HG03159 (cell line): ENCODE results near the gene CACNA1S.

Experiments used
- ATAC-seq: cut with Tn5 transposase; IDR thresholded peaks from one replicate; pipeline ENCODE4 v1.9.1; 2021; ENCODE audit warnings: mild to moderate bottlenecking, moderate library complexity; ENCODE audit not compliant: unreplicated experiment

The CACNA1S gene

DNA sequence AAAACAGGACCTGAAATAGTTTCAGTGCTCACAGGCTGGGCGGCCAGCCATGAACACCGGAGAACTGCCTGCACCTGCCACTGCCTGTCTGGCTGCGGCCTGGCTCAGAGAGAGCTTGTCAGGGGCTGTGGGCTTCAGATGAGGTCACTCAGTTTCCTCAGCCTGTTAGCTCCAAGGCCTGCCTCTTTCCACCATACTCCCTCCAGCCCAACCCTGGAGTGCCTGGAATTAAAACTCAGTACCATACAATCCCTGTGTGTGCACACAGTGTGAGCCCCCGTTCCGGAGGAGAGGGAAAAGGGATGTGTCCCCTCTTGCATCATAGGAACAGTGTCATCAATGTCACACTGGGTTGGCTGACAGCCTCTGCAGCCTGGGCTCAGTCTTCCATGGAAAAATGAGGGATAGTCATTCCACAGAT is 16.2 kb downstream of the CACNA1S start:
- no peak for ATAC-seq

DNA sequence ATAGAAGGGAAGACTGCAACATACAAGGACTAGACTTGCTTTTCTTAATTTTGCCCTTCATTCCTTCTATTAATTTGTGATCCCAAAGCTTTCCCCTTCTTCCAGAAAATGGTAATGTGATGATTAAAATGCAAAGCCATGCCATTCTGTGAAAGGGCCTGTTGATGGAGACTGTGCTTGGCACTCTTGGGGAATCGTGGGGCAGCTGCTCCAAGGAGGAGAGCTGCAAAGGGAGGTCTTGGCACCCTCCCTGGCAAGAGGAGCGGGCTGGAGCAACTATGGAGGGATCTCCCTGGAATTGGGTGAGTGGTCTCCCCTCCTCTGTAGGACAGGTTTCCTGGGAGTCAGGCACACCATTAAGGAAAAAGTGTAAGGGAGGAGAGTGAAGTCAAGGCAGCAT is 16.6 kb downstream of the CACNA1S start:
- no peak for ATAC-seq

DNA sequence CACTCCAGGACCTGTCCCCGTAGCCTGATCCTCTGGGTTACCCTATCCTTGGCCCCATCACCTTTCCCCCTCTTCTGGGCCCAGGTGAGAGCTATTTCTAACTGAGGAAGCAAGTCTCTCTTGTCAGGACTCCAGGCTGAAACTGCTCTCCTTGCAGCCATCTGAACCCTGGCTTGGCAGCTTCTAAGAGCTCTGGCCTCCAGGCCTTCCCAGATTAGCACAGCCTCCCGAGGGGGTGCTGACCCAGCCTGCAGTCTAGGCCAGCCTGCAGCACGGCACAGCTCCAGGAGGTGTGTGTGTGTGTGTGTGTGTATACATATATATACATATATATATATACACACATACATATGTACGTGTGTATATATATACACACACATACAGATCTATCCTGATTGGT is 17.4 kb downstream of the CACNA1S start:
- no peak for ATAC-seq

DNA sequence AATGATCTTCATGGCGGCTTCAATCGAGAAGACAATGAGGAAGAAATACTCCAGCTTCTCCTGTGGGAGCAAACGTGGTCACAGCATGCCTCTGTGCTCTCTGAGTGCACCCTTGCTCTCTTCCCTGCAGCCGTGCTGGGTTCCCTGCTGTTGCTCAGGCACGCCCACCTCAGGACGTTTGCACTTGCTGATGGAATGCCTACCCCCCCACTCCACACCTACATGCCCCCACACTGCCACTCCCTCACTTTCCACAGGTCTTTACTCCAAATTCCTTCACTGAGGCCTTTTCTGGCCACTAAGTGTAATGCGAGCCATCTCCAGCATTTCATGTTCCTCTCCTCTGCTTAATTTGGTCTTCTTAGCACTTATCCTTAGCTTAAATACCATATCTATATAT is 18.3 kb downstream of the CACNA1S start:
- ATAC-seq, result no peak

- no peak for ATAC-seq
Measured at GRCh38 chr1:201093561-201093960, 18.7 kb downstream of the CACNA1S start.

DNA sequence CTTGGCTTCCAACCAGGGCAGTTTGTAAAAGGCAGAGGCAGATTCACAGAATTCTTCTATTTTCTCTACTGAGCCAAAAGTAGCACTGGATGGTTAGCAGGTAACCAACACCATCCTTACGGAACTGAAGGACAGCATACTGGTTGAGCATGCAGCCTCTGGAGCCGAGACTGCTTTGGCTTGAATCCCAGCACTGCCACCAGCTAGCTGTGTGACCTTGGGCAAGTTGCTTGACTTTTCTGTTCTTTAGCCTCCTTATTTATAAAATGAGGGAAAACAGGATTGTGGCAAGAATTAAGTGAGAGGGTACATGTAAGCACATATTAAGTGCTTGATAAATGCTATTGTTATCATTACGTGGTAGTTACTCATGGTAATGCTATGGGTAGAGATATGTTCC is 19.5 kb downstream of the CACNA1S start:
- no peak for ATAC-seq

DNA sequence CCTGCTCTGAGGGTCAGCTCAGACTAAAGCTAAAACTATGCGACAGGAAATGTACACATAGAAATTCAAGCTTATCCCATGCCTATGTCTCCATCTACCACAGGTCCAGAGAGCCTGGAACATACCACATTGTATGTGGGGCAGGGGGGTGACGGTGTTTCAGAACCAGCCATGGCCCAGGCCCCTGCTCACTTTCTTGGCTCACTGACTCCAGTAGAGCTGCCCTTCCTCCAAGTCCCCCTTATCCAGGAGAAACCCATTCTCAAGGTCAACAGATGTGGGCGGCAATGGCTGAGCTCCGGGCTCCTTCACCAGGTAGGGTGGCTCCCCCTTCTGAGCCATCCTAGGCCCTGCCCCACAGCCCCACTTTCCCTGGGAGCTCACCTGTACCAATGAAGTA is 21.0 kb downstream of the CACNA1S start:
- no peak for ATAC-seq

DNA sequence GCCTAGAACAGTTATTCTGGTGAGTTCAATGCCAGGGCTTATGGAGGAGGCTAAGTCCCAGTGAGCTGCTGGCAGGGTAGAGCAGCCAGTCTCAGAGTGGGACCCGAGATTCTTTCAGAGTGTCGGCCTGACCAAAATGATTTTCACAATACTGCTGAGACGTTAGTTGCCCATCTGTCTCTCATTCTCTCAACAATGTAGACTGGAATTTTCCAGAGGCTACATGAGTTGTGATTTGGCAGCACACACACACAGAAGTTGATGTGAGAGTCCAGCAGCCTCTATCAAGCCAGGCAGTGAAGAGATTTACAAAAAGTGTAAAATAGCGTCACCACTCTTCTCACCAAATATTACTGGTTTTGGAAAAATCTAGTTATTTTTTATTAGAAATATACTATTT is 21.7 kb downstream of the CACNA1S start:
- no peak for ATAC-seq

GRCh38 chr1:201089596-201089995 is 22.6 kb downstream of the CACNA1S start:
- ATAC-seq, result no peak

GRCh38 chr1:201088901-201089525 is 23.2 kb downstream of the CACNA1S start:
- no peak for ATAC-seq

- no peak for ATAC-seq
Measured at GRCh38 chr1:201088395-201088794, 23.8 kb downstream of the CACNA1S start.

- no peak for ATAC-seq
Measured at GRCh38 chr1:201085902-201086735, 26.1 kb downstream of the CACNA1S start.

- ATAC-seq, result no peak
Measured at GRCh38 chr1:201084295-201084694, 27.9 kb downstream of the CACNA1S start.

GRCh38 chr1:201083741-201084140 is 28.5 kb downstream of the CACNA1S start:
- ATAC-seq, result no peak

DNA sequence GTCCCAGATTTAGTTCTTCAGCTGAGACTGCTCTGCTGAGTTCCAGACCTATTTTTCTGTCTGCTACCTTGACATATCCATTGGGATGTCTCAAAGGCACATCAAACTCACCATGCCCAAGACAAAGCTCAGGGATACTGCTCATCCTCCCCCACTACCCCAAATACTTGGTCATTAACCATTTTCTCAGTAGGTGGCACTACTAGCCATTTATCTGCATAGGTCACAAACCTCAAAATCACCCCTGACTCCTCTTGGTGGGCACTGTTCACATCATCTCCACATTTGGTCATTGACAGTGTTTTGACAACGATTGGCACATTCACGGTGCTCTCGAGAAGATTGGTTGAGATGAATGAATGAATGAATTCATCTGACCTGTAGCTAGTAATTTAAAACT is 32.1 kb downstream of the CACNA1S start:
- ATAC-seq, result no peak

DNA sequence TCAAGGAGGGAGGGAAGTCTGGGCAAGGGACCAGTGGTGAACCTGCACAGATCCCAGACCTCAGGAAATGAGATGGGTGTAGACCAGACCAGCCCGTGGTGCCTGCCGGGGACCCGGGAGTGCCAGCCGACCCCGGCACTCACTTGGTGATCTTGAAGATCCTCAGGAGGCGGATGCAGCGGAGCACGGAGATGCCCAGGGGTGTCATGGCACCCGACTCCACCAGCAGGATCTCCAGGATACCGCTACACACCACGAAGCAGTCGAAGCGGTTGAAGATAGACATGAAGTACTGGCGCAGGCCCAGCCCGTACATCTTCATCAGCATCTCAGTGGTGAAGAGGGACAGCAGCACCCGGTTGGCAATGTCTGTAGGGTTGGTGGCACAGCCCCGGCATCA is 34.5 kb downstream of the CACNA1S start:
- ATAC-seq, result no peak

DNA sequence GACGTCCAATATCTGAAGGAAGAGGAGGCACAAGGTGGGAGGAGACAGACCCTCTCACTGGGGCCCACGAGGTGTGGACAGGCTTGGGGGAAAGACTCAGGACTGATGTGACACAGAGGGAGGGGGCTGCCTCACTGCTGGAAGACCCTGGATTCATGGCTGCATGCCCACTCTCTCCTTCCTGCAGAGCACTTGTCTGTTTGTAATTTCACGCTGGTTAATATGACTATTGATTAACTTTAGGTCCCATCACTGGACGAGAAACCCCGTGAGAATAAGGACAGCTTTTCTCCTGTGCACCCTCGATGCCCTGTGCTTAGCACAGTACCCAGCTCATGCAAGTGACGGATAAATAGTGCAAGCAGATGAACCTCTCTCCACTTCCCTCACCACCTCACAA is 35.1 kb downstream of the CACNA1S start:
- ATAC-seq, result no peak

- no peak for ATAC-seq
Measured at GRCh38 chr1:201076092-201076491, 36.1 kb downstream of the CACNA1S start.

- ATAC-seq, result no peak
Measured at GRCh38 chr1:201074018-201074417, 38.2 kb downstream of the CACNA1S start.

- no peak for ATAC-seq
Measured at GRCh38 chr1:201072922-201073321, 39.3 kb downstream of the CACNA1S start.

- no peak for ATAC-seq
Measured at GRCh38 chr1:201072149-201072548, 40.1 kb downstream of the CACNA1S start.

DNA sequence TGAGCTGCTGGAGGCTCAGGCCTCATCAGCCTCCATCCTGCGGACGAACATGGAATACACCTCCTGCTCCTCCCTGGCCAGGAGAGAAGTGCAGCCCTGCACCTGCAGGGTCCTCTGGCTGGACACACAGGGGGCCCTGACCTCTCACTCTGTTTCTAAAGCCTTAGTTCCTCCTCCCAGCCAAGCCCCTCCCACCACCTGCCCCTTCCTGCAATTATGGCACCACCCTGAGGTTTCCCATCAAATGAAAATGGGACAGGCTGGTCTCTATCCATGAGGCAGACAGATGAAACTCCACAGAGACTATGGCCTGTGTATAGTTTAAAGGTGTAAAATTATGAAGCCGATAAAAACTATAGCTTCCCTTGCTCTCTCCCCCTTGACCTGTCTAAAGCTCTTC is 42.6 kb downstream of the CACNA1S start:
- ATAC-seq, result no peak

DNA sequence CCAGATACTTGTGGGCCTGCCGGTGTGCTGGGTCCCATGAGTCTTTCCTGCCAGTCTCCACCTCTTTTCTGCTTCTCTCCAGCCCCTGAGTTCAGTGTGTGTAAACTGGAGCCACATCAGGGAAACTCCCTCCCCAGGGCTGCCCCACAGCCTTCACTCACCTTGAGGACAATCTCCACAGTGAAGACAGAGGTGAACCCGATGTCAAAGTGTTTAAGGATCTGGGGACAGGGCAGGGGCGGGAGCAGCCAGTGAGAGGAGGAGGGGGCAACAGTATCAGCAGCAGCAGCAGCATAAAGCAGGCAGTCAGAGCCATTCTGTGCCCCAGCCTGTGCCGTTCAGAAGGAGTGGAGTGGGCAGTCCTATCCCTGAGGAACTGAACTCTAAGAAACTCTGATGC is 43.2 kb downstream of the CACNA1S start:
- no peak for ATAC-seq
